HCT116 (cell line): ENCODE data around the gene BRSK2. TPM values are rescaled to one million over a fixed set of nuclear protein-coding genes. Genes with fewer than 3 reads are reported as not detected.

ENCODE experiments used
- ATAC-seq: fragments of 200-7000 bp; cut with Tn5 transposase; 2 replicates; pipeline ENCODE4 v1.9.1; 2020; ENCODE audit warnings: mild to moderate bottlenecking, moderate library complexity
- BruUV-seq: library from RNA; stranded (reverse); fragments of 400-500 nt; replicated peaks from 2 replicates; lab custom pipeline; 2021; lab: Mats Ljungman, UMichigan
- CTCF ChIA-PET: fragments of 300-600 bp; sonication (Branson Sonifier 250); formaldehyde crosslinking; loops from one replicate; lab custom pipeline; 2021; ENCODE audit warnings: antibody characterized with exemption; lab: Charles Lee
- POLR2A ChIA-PET: fragments of 300-600, 350-600 bp; sonication (Branson Sonifier 250); formaldehyde crosslinking; loops from one replicate; lab custom pipeline; 2021; ENCODE audit warnings: antibody characterized with exemption; lab: Charles Lee
- RAD21 ChIA-PET, 2 experiments: fragments of 300-600 bp; sonication (Branson Sonifier 250); formaldehyde crosslinking; loops; one replicate each; lab custom pipeline; 2023; ENCODE audit warnings: low total read pairs in 2 of 2; ENCODE audit not compliant: uncharacterized antibody in 2 of 2, unreplicated experiment in 2 of 2, low non-redundant PET in 1 of 2; lab: Charles Lee
- DNase-seq: peaks from one replicate; pipeline ENCODE4 v3.0.0-alpha.2; 2010; ENCODE audit warnings: low read depth, low spot score
- H2AFZ ChIP-seq: fragments of 200-600 bp; shearing (Covaris generic), sonication (generic); 2 replicates; pipeline ENCODE4 v1.6.1; 2017; ENCODE audit warnings: low read depth, mixed run types, mixed read lengths, antibody characterized with exemption, low read length; ENCODE audit not compliant: poor library complexity, severe bottlenecking
- H3K27ac ChIP-seq: 2 replicates; pipeline ENCODE4 v1.5.1; 2012; ENCODE audit warnings: low read depth, low read length
- H3K27me3 ChIP-seq: fragments of 200-600 bp; sonication (generic); 2 replicates; pipeline ENCODE4 v1.6.1; 2016; ENCODE audit warnings: mixed run types, low read length, mixed read lengths; ENCODE audit not compliant: insufficient read depth
- H3K36me3 ChIP-seq, 2 experiments: fragments of 200-500 bp in 1 of 2; fragments of 200-600 bp in 1 of 2; sonication (Bioruptor generic) in 1 of 2; sonication (generic) in 1 of 2; 2 replicates each; pipeline versions ENCODE4 v1.5.1 to v1.6.1; 2014 to 2016; ENCODE audit warnings: low read length in 2 of 2, inconsistent platforms in 1 of 2, mixed read lengths in 1 of 2, mixed run types in 1 of 2; ENCODE audit not compliant: insufficient read depth in 2 of 2, control insufficient read depth in 1 of 2
- H3K4me1 ChIP-seq, 2 experiments: fragments of 200-600 bp in 1 of 2; sonication (generic) in 1 of 2; 2 replicates each; pipeline versions ENCODE4 v1.5.1 to v1.6.1; 2012 to 2017; ENCODE audit warnings: low read length in 2 of 2, inconsistent platforms in 1 of 2, mild to moderate bottlenecking in 1 of 2, mixed read lengths in 1 of 2, mixed run types in 1 of 2, moderate library complexity in 1 of 2; ENCODE audit not compliant: insufficient read depth in 2 of 2, control insufficient read depth in 1 of 2
- H3K4me2 ChIP-seq: fragments of 200-600 bp; sonication (generic); 2 replicates; pipeline ENCODE4 v1.6.1; 2017; ENCODE audit warnings: mixed run types, low read length, mixed read lengths
- H3K4me3 ChIP-seq, 2 experiments: fragments of 200-600 bp in 1 of 2; sonication (generic) in 1 of 2; replicated peaks in 1 of 2; 2 replicates each; pipeline ENCODE4 v1.5.1; 2011 to 2016; ENCODE audit warnings: low read length in 2 of 2, control low read depth in 1 of 2, low read depth in 1 of 2, mild to moderate bottlenecking in 1 of 2, mixed read lengths in 1 of 2, mixed run types in 1 of 2
- H3K79me2 ChIP-seq: fragments of 200-600 bp; sonication (generic); 2 replicates; pipeline ENCODE4 v1.6.1; 2017; ENCODE audit warnings: mild to moderate bottlenecking, mixed run types, low read length, moderate library complexity, mixed read lengths; ENCODE audit not compliant: insufficient read depth
- H3K9ac ChIP-seq: fragments of 200-600 bp; sonication (generic); 2 replicates; pipeline ENCODE4 v1.6.1; 2016; ENCODE audit warnings: low read length, mixed read lengths
- H3K9me2 ChIP-seq: fragments of 200-600 bp; sonication (generic), shearing (Covaris generic); 2 replicates; pipeline ENCODE4 v1.6.1; 2017; ENCODE audit warnings: mixed run types, mild to moderate bottlenecking, moderate library complexity; ENCODE audit not compliant: insufficient read depth
- H3K9me3 ChIP-seq, 2 experiments: fragments of 200-500 bp in 1 of 2; fragments of 200-600 bp in 1 of 2; sonication (Bioruptor generic) in 1 of 2; sonication (generic) in 1 of 2; 2 replicates each; pipeline ENCODE4 v1.6.1; 2014 to 2017; ENCODE audit warnings: low read length in 2 of 2, mixed read lengths in 2 of 2, inconsistent platforms in 1 of 2, low read depth in 1 of 2, mild to moderate bottlenecking in 1 of 2, mixed run types in 1 of 2, moderate library complexity in 1 of 2; ENCODE audit not compliant: control insufficient read depth in 1 of 2, insufficient read depth in 1 of 2
- H4K20me1 ChIP-seq: fragments of 200-600 bp; sonication (generic), shearing (Covaris generic); 2 replicates; pipeline ENCODE4 v1.6.1; 2017; ENCODE audit warnings: mixed run types, mild to moderate bottlenecking, moderate library complexity; ENCODE audit not compliant: insufficient read depth
- CEBPB ChIP-seq: IDR thresholded peaks from 2 replicates; pipeline ENCODE4 v1.6.1; 2012; ENCODE audit warnings: low read depth
- FOSL1 ChIP-seq: IDR thresholded peaks from 2 replicates; pipeline ENCODE4 v1.6.1; 2012; ENCODE audit warnings: low read depth
- POLR2A ChIP-seq: IDR thresholded peaks from 2 replicates; pipeline ENCODE4 v1.7.0; 2011; ENCODE audit warnings: borderline replicate concordance; ENCODE audit not compliant: insufficient read depth, insufficient read length; ENCODE audit errors: extremely low read depth
- POLR2AphosphoS5 ChIP-seq: IDR thresholded peaks from 2 replicates; pipeline ENCODE4 v1.6.1; 2011; ENCODE audit warnings: mild to moderate bottlenecking, low read depth, low read length, moderate library complexity
- RAD21 ChIP-seq: IDR thresholded peaks from 2 replicates; pipeline ENCODE4 v1.6.1; 2012; ENCODE audit warnings: low read depth, mild to moderate bottlenecking
- REST ChIP-seq: IDR thresholded peaks from 2 replicates; pipeline ENCODE4 v1.6.1; 2012; ENCODE audit warnings: low read depth
- SIN3A ChIP-seq: IDR thresholded peaks from 2 replicates; pipeline ENCODE4 v1.6.1; 2012; ENCODE audit warnings: low read depth
- SP1 ChIP-seq: IDR thresholded peaks from 2 replicates; pipeline ENCODE4 v1.6.1; 2012; ENCODE audit warnings: low read depth
- TCF7L2 ChIP-seq: IDR thresholded peaks from 2 replicates; pipeline ENCODE4 v1.7.0; 2011; ENCODE audit warnings: borderline replicate concordance, inconsistent platforms; ENCODE audit not compliant: insufficient read depth, insufficient read length; ENCODE audit errors: extremely low read depth
- YY1 ChIP-seq: IDR thresholded peaks from 2 replicates; pipeline ENCODE4 v1.6.1; 2011; ENCODE audit warnings: low read length, low read depth, moderate library complexity, mild to moderate bottlenecking; ENCODE audit not compliant: insufficient replicate concordance; ENCODE audit errors: extremely low read depth
- ZBTB33 ChIP-seq: IDR thresholded peaks from 2 replicates; pipeline ENCODE4 v1.6.1; 2011; ENCODE audit warnings: mild to moderate bottlenecking, low read length, moderate library complexity; ENCODE audit not compliant: insufficient replicate concordance; ENCODE audit errors: extremely low read depth
- ZFX ChIP-seq: fragments of 450-650 bp; IDR thresholded peaks from 2 replicates; pipeline ENCODE4 v1.6.1; 2017
- intact Hi-C: fragments of 100-400 bp; cut with micrococcal nuclease; formaldehyde crosslinking; loops from 2 replicates; pipeline ENCODE4 v1.10.0; 2022
- total RNA-seq: library from RNA; stranded (reverse); gene quantifications from one replicate; pipeline ENCODE4 v1.2.1, GENCODE V29; 2021; ENCODE audit not compliant: unreplicated experiment

BRSK2 gene
- total RNA-seq, 1 experiment from 2014 or later, result 14.0 TPM

GRCh38 chr11:1452744-1453143 lies 63.0 kb downstream of the BRSK2 start:
- no peaks in the 10 kb centered on the region for H3K79me2 ChIP-seq
- ATAC-seq (no peak), DNase-seq (no peak)
- no peaks in the 10 kb centered on the region for H3K9me3 ChIP-seq
- no peaks in the 10 kb centered on the region for H4K20me1 ChIP-seq
- BruUV-seq, result no TSS peak
- no peak overlapping the region for H3K9ac ChIP-seq
- CTCF ChIA-PET, result no interaction called here
- H3K9me2 ChIP-seq, result no peaks in the 10 kb centered on the region
- H3K4me2 ChIP-seq, result no peak overlapping the region
- intact Hi-C loops, result no loop called here
- TF ChIP-seq ZFX, result no peak
- TF ChIP-seq SIN3A, result no peak
- no peak for TF ChIP-seq POLR2A
- no peak for TF ChIP-seq FOSL1
- no peak for TF ChIP-seq ZBTB33
- no peak for TF ChIP-seq RAD21
- no peak for TF ChIP-seq POLR2AphosphoS5
- no peak for TF ChIP-seq YY1
- no peak for TF ChIP-seq SP1
- TF ChIP-seq CEBPB, result no peak
- no peak for TF ChIP-seq TCF7L2
- no peak for TF ChIP-seq REST
- no peak overlapping the region for H3K4me3 ChIP-seq
- no peaks in the 10 kb centered on the region for H3K36me3 ChIP-seq
- POLR2A ChIA-PET, result no interaction called here
- no peaks in the 10 kb centered on the region for H3K4me1 ChIP-seq
- no peak overlapping the region for H3K27ac ChIP-seq
- RAD21 ChIA-PET, result no interaction called here
- no peak overlapping the region for H2AFZ ChIP-seq
- no peaks in the 10 kb centered on the region for H3K27me3 ChIP-seq
